Gastroesophageal sphincter (tissue), 3 donors: ENCODE measurements around the gene HECTD1.
"Not testable (repeated sequence)": the region's sequence is repeated elsewhere in the genome, so short reads cannot be mapped to it uniquely, and the experiment has no call there.

Source experiments
- EP300 ChIP-seq: sonication (generic); formaldehyde crosslinking; IDR thresholded peaks from one replicate; pipeline ENCODE4 v1.6.1; 2017; ENCODE audit warnings: antibody characterized with exemption, mild to moderate bottlenecking
- POLR2A ChIP-seq, 2 donors: fragments of 450-650 bp; IDR thresholded peaks; one replicate each; pipeline ENCODE4 v1.6.1; 2017; ENCODE audit warnings: antibody characterized with exemption in 2 of 2, mild to moderate bottlenecking in 2 of 2, moderate library complexity in 1 of 2
- POLR2AphosphoS5 ChIP-seq: sonication (generic); formaldehyde crosslinking; IDR thresholded peaks from one replicate; pipeline ENCODE4 v1.6.1; 2017; ENCODE audit warnings: antibody characterized with exemption
- TF ChIP-seq, protein P1 (sequence below), 4 experiments: fragments of 200-600 bp in 2 of 4; fragments of 450-650 bp in 2 of 4; sonication (generic) in 1 of 4; IDR thresholded peaks; one replicate each; pipeline ENCODE4 v1.5.1; 2017 to 2019; ENCODE audit warnings: antibody characterized with exemption in 4 of 4, mild to moderate bottlenecking in 2 of 4, moderate library complexity in 2 of 4

DNA sequence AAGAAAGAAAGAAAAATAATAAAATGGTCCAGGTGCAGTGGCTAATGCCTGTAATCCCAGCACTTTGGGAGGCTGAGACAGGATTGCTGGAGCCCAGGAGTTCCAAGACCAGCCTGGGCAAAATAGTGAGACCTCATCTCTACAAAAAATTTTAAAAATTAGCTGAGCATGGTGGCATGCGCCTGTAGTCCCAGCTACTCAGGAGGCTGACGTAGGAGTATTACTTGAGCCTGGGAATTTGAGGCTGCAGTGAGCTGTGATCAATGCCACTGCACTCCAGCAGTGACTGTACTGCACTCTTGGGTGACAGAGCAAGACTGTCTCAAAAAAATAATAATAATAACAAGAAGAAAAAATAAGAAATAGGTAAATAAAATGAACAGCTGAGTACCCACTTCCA lies 23.7 kb upstream of the HECTD1 start:
- TF ChIP-seq POLR2A (IDR thresholded peaks at IDR 0.05); POLR2AphosphoS5; EP300: not testable (repeated sequence)
- TF ChIP-seq, protein P1, sequence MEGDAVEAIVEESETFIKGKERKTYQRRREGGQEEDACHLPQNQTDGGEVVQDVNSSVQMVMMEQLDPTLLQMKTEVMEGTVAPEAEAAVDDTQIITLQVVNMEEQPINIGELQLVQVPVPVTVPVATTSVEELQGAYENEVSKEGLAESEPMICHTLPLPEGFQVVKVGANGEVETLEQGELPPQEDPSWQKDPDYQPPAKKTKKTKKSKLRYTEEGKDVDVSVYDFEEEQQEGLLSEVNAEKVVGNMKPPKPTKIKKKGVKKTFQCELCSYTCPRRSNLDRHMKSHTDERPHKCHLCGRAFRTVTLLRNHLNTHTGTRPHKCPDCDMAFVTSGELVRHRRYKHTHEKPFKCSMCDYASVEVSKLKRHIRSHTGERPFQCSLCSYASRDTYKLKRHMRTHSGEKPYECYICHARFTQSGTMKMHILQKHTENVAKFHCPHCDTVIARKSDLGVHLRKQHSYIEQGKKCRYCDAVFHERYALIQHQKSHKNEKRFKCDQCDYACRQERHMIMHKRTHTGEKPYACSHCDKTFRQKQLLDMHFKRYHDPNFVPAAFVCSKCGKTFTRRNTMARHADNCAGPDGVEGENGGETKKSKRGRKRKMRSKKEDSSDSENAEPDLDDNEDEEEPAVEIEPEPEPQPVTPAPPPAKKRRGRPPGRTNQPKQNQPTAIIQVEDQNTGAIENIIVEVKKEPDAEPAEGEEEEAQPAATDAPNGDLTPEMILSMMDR (IDR thresholded peaks at IDR 0.05) = not testable (repeated sequence)
